Central memory CD8-positive, alpha-beta T cell (primary cell): Measurements from ENCODE around the gene SGF29.
A peak's percentile ranks its signal among the peaks of the same experiment; 100 is the strongest.

Experiments used
- ATAC-seq: fragments of 150-1000 bp; cut with Tn5 transposase; replicated peaks from 2 replicates; pipeline ENCODE4 v1.10.0; 2022; ENCODE audit warnings: mild to moderate bottlenecking, moderate FRiP score, moderate number of reproducible peaks; ENCODE audit not compliant: poor library complexity, severe bottlenecking; ENCODE audit errors: extremely low read depth
- DNase-seq, 2 donors: peaks; one replicate each; pipeline ENCODE4 v3.0.0; 2021; ENCODE audit warnings: low spot score in 2 of 2
- H3K27ac Mint-ChIP-seq: one replicate; pipeline ENCODE4 v1.8.0; 2022; ENCODE audit warnings: low read depth, mild to moderate bottlenecking, moderate library complexity, mixed read lengths
- H3K27me3 Mint-ChIP-seq: one replicate; pipeline ENCODE4 v1.8.0; 2022; ENCODE audit warnings: mixed read lengths
- H3K36me3 Mint-ChIP-seq: one replicate; pipeline ENCODE4 v1.8.0; 2022; ENCODE audit warnings: mild to moderate bottlenecking, moderate library complexity, mixed read lengths; ENCODE audit not compliant: insufficient read depth
- H3K4me1 Mint-ChIP-seq: one replicate; pipeline ENCODE4 v1.8.0; 2022; ENCODE audit warnings: mixed read lengths
- H3K4me3 Mint-ChIP-seq: one replicate; pipeline ENCODE4 v1.8.0; 2022; ENCODE audit warnings: mild to moderate bottlenecking, moderate library complexity, mixed read lengths
- H3K9me3 Mint-ChIP-seq: one replicate; pipeline ENCODE4 v1.8.0; 2022; ENCODE audit warnings: mixed read lengths

The SGF29 gene

DNA sequence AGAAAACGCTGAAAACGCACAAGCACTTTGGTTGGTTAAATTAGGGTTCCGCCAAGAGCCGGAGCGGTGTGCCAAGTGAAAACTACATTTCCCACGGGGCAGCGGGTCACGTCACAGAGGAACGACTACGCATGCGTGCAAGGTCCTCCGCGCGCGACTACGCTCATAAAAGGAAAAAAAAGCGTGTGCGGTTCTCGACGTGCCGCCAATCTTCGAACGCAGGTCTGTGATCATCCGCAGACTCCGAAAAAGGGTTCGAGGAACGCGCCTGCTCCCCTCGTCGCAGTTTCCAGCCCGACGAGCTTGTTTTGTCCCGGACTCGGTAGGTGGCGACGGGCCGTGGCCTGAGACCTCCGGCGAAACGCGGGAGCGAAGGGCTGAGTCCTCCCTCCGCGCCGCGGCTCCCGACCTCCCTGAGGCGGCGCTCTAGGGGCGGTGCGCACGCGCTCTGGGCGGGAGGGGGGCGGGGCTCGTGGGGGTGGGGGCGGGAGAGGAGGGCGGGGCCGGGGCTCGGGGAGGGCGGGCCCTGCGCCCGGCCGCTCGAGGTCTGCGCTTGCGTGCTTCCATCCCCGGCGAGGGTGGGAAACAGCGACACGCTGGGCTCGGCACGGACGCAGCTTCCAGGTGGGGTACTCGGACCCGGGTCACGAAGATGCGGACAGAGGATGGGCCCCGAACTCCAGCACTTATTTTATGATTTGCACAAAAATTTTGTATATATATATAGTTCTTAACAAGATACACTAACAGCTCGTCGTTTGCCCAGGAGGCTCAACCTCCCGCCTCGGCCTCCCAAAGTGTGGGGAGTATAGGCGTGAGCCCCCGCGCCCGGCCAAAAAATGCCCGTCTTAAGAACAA, at the start of gene SGF29:
TSS of gene SGF29 (plus strand) at position 145 of the 858 bp plus-strand sequence. CDS start 27,150 bp downstream, outside the sequence.
- H3K27ac Mint-ChIP-seq: peak within 1 kb of the TSS; percentile 91
- peak within 1 kb of the TSS; percentile 83 for H3K4me3 Mint-ChIP-seq
- DNase-seq (peak; percentile 91 to 93), ATAC-seq (peak; percentile 83)
- no peaks in the 10 kb centered on the region for H3K27me3 Mint-ChIP-seq
- peaks cover 24% of the 10 kb centered on the region for H3K36me3 Mint-ChIP-seq
- no peaks in the 10 kb centered on the region for H3K9me3 Mint-ChIP-seq
- peaks cover 32% of the 10 kb centered on the region for H3K4me1 Mint-ChIP-seq

DNA sequence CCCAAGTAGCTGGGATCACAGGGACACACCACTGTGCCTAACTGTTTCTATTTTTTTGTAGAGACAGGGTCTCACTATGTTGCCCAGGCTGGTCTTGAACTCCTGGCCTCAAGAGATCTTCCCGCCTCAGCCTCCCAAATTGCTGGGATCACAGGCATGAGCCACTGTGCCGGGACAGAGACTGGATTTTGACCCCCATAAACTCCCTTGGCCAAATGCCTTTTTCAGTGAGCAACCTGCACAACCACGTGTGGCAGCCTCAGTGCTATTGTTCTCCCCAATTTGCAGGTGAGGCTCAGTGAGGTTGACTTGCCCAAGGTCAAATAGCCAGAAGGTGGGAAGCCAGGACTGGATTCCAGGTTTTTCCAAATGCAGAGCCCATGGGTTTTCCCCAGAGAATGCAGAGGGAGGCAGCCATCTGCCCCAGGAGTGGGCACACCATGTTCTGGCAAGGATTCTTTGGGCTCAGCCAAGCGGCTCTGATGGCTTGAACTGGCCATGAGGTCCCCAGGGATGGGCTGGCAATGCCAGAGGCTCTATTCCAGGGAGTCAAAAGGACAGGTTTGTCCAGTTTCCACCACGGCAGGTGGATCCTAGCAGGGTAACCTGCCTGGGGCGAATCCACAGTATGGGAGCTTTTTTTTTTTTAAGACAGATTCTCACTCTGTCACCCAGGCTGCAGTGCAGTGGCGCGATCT, 48.9 kb upstream of the SGF29 start:
- Mint-ChIP-seq H3K9me3 (no peaks in the 10 kb centered on the region), H3K4me1 (peaks cover 26% of the 10 kb centered on the region), H3K36me3 (peaks cover 1% of the 10 kb centered on the region), H3K4me3 (no peak overlapping the region), H3K27ac (no peak overlapping the region), H3K27me3 (no peaks in the 10 kb centered on the region)
- DNase-seq (no peak), ATAC-seq (no peak)

DNA sequence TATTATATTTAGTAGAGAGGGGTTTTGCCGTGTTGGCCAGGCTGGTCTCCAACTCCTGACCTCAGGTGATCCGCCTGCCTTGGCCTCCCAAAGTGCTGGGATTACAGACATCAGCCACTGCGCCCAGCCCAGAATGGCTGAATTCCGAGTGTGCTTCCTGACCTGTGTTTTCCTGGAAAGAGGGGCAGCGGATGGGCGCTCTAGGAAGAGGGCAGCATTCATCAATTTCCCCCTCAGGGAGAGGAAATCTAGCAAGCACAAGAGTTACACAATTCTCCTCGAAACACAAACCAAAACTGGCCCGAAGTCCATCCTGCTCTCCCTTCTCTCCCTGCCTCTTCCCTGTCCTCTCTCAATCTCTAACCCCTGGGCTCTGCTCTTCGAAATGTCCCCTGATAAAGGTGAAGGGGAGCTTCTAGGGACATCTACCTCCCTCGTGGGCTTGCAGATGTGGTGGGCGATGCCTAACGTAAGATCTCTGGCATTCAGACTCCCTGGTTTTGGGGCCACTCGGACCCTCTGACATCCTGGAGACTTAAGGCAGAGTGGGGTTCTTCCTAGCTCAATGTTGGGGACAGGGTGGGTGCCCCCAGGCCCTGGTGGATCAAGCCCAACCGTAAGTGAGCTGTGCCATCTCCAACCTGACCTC, 48.1 kb upstream of the SGF29 start:
- Mint-ChIP-seq H3K27ac (no peak overlapping the region), H3K4me3 (no peak overlapping the region), H3K4me1 (peaks cover 26% of the 10 kb centered on the region), H3K27me3 (no peaks in the 10 kb centered on the region), H3K9me3 (no peaks in the 10 kb centered on the region), H3K36me3 (peaks cover 1% of the 10 kb centered on the region)
- DNase-seq (no peak), ATAC-seq (no peak)

DNA sequence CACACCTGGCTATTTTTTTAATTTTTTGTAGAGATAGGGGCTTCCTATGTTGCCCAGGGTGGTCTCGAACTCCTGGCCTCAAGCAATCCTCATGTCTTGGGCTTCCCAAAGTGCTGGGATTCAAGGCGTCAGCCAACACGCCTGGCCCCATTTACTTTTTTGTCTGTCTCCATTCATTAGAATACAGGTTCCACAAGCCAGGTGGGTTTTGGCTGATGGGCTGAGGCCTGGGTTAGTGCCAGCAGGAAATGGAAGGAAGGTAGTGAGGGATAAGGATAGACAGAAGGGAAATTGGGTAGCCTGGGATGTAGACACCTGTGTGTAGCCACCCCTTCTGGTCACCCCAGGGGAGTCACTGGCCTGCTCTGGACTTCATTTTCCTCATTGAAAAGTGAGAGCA, 42.7 kb upstream of the SGF29 start:
- H3K27me3 Mint-ChIP-seq: no peaks in the 10 kb centered on the region
- no peak for ATAC-seq
- H3K9me3 Mint-ChIP-seq: no peaks in the 10 kb centered on the region
- peaks cover 25% of the 10 kb centered on the region for H3K4me1 Mint-ChIP-seq
- H3K36me3 Mint-ChIP-seq: peaks cover 1% of the 10 kb centered on the region
- no peak for DNase-seq
- H3K27ac Mint-ChIP-seq: no peak overlapping the region
- H3K4me3 Mint-ChIP-seq: no peak overlapping the region

DNA sequence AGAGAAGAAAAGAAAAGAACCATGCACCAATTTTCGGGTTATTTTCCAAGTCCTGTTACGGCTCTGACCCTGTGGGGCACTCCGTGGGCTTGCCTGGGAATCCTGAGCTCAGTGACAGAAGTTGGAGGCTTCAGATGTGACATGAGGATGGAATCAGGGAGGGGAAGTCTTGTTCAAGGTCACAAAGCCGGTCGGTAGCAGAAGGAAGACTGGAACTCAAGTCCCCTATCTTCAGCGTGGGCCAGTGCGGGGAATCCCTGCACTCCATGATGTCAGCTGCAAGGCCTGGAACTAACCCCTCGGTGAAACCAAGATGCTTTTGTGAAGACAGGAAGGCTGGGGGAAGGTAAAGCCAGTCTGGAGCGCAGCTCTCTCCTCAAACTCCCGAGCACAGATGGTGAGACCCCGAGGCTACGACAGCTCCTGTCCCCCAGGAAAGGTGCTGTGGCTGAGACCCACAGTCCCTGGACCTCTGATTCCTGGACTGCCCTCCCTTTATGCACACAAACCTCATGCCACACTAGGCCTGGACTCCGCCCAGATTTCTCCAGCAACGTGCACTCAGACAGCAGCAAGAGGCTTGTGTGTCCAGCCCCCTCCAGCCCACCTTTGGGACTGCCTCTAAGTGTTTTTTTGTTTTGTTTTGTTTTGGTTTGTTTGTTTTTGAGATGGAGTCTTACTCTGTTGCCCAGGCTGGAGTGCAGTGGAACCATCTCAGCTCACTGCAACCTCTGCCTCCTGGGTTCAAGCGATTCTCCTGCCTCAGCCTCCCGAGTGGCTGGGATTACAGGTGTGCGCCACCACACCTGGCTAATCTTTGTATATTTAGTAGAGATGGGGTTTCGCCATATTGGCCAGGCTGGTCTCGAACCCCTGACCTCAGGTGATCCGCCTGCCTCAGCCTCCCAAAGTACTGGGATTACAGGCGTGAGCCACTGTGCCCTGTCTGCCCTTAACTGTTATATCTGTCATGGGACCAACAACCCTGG, 41.6 kb upstream of the SGF29 start:
- Mint-ChIP-seq H3K27me3 (no peaks in the 10 kb centered on the region), H3K27ac (peak overlapping the region; percentile 83), H3K4me1 (peaks cover 14% of the 10 kb centered on the region), H3K36me3 (peaks cover under 1% of the 10 kb centered on the region), H3K9me3 (no peaks in the 10 kb centered on the region), H3K4me3 (no peak overlapping the region)
- DNase-seq (no peak), ATAC-seq (no peak)

DNA sequence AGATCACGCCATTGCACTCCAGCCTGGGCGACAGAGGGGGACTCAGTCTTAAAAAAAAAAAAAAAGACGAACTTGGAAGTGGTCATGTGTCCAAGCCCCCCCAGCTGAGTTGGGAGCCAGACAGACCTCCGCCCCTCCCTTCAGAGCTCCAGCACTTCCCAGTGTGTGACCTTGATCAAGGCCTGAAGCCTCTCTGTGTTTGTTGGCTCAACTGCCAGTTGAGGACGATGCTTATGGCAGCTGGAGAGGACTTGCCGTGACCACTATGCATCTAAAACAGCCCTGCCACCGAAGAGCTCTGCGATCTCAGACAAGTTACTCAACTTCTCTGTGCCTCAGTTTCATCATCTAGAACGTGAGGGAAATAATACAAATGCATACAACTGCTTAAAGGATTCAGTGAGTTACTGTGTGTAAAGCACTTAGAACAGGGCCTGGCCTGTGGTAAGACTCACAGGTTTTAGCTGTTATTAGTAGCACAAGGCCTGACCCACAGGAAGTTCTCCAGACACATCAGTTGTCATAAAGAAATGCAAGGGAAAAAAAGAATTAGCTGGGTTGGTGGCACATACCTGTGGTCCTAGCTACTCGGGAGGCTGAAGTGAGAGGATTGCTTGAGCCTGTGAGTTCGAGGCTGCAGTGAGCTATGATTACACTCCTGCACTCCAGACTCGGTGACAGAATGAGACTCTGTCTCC, 40.1 kb upstream of the SGF29 start:
- Mint-ChIP-seq H3K4me3 (no peak overlapping the region), H3K36me3 (no peaks in the 10 kb centered on the region), H3K27me3 (no peaks in the 10 kb centered on the region), H3K27ac (no peak overlapping the region), H3K4me1 (no peaks in the 10 kb centered on the region), H3K9me3 (no peaks in the 10 kb centered on the region)
- no peak for DNase-seq
- ATAC-seq: no peak

DNA sequence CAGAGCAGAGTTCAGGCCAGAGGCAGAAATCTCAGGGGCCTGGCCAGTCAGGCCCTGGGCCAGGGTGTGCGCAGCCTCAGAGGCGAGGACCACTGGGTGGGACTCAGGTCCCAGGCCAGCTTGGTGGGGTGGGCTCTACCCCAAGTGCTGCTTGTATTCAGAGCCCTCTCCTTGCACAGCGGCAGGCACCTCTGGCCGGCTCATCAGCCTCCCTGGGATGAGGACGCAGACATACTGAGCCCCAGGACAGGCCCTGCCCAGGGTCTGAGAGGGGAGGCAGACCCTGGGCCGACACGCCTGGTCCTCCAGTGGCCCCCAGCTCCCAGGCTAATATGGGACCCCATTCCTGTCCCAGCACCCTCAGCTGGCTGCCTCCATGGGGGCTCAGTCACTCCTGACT, 39.5 kb upstream of the SGF29 start:
- no peak for ATAC-seq
- Mint-ChIP-seq H3K36me3 (no peaks in the 10 kb centered on the region), H3K27me3 (no peaks in the 10 kb centered on the region), H3K9me3 (no peaks in the 10 kb centered on the region), H3K27ac (no peak overlapping the region), H3K4me3 (no peak overlapping the region), H3K4me1 (no peaks in the 10 kb centered on the region)
- no peak for DNase-seq

DNA sequence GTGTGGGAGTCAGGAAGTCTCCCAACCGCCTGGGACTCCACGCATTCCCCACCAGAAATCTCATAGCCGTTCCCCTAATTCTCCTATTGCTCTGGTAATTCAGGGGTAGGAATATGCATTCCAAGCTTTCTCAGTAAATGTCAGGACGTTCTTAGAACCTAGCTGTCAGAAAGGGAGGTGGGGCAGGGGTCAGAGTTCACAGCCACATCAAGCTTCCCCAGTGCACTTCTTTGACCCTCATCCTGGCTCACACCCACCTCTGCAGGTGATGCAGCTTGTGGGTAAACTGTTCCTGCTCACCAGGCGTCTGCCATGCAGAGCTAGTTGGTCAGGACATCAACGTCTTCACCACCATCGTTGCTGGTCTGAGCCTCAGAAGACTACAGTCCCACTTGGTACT, 33.0 kb upstream of the SGF29 start:
- no peaks in the 10 kb centered on the region for H3K4me1 Mint-ChIP-seq
- no peaks in the 10 kb centered on the region for H3K27me3 Mint-ChIP-seq
- H3K36me3 Mint-ChIP-seq: peaks cover 2% of the 10 kb centered on the region
- no peaks in the 10 kb centered on the region for H3K9me3 Mint-ChIP-seq
- DNase-seq: no peak
- ATAC-seq: no peak
- no peak overlapping the region for H3K27ac Mint-ChIP-seq
- H3K4me3 Mint-ChIP-seq: no peak overlapping the region

DNA sequence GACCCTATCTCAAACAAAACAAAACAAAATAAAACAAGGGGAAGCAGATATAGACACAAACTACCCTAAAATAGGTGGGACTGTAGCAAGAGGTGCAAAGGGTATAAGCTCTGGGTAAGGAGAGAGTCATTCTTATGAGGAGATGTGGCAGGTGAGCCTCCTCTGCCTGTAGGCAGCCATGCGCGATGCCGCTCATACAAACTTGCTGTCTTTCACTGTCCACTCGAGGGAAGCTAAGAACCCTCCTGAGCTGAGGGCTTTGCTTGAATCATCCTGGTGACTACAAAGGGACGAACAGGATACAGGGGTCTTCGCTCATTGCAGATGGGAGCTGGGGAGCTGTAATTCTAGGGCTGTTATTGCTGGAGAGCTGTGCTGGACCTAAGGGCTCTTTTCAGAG, 32.3 kb upstream of the SGF29 start:
- DNase-seq (no peak), ATAC-seq (no peak)
- Mint-ChIP-seq H3K27me3 (no peaks in the 10 kb centered on the region), H3K4me1 (no peaks in the 10 kb centered on the region), H3K36me3 (peaks cover 2% of the 10 kb centered on the region), H3K27ac (no peak overlapping the region), H3K9me3 (no peaks in the 10 kb centered on the region), H3K4me3 (no peak overlapping the region)

DNA sequence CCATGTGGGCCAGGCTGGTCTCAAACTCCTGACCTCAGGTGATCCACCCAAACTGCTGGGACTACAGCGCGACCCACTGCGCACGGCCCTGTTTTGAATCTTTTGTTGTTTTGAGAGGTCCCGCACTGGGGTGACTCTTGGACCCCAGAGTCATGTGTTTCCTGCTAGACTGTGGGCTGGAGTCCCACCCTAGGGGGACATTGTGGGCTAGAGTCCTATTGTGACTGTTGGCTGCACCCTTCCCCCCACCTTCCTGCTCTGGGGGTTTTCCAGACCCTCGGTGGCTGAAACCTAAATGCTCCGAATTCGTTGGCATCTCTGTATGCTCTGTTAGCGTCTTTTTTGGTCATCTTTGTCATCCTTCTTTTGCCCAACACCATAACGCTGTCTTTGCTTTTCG, 30.9 kb upstream of the SGF29 start:
- Mint-ChIP-seq H3K27ac (no peak overlapping the region), H3K9me3 (no peaks in the 10 kb centered on the region), H3K4me1 (no peaks in the 10 kb centered on the region), H3K36me3 (peaks cover 2% of the 10 kb centered on the region), H3K4me3 (no peak overlapping the region), H3K27me3 (no peaks in the 10 kb centered on the region)
- DNase-seq (no peak), ATAC-seq (no peak)

DNA sequence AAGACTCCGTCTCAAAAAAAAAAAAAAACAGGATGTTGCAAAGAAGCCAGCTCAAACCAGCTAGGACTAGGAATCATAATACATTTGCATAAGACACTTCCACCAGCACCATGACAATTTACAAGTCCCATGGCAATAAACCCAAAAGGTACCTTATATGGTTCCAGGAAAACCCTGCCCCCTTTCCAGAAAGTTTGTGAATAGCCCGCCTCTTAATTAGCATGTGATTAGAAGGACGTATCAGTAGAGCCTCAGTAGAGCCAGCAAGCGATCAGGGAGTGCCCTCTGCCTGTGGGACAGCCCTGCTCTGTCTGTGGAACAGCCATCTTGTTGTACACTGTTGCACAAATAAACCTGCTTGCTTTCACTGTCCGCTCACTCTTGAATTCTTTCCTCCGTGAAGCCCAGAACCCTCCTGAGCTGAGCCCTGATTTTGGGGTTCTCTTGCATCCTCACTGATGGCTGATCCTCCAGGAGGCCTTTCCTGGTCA, 29.0 kb upstream of the SGF29 start:
- H3K27ac Mint-ChIP-seq: no peak overlapping the region
- H3K36me3 Mint-ChIP-seq: peaks cover 2% of the 10 kb centered on the region
- no peaks in the 10 kb centered on the region for H3K9me3 Mint-ChIP-seq
- ATAC-seq (no peak), DNase-seq (no peak)
- no peaks in the 10 kb centered on the region for H3K27me3 Mint-ChIP-seq
- H3K4me3 Mint-ChIP-seq: no peak overlapping the region
- no peaks in the 10 kb centered on the region for H3K4me1 Mint-ChIP-seq
